Peyer's patch (tissue), 4 donors: ENCODE data around the gene HSD17B2.

Experiments used
- CTCF ChIP-seq, 6 experiments: fragments of 450-650 bp in 4 of 6; fragments of 200-600 bp in 2 of 6; sonication (generic) in 1 of 6; IDR thresholded peaks; one replicate each; pipeline ENCODE4 v1.5.1; 2017 to 2019; ENCODE audit warnings: antibody characterized with exemption in 6 of 6, mild to moderate bottlenecking in 3 of 6, moderate library complexity in 1 of 6
- POLR2A ChIP-seq, 2 donors: fragments of 450-650 bp; IDR thresholded peaks; one replicate each; pipeline ENCODE4 v1.5.1; 2017; ENCODE audit warnings: antibody characterized with exemption in 2 of 2, mild to moderate bottlenecking in 2 of 2, moderate library complexity in 2 of 2

- TF ChIP-seq CTCF (IDR thresholded peaks at IDR 0.05), result peak in 4 of 6 experiments; percentile 23 to 78 (median 78)
- TF ChIP-seq POLR2A (IDR thresholded peaks at IDR 0.05), result no peak
Measured at GRCh38 chr16:82031116-82032084, 3.7 kb upstream of the HSD17B2 start.
